ENCODE measurements around the gene RHBG.

DNA sequence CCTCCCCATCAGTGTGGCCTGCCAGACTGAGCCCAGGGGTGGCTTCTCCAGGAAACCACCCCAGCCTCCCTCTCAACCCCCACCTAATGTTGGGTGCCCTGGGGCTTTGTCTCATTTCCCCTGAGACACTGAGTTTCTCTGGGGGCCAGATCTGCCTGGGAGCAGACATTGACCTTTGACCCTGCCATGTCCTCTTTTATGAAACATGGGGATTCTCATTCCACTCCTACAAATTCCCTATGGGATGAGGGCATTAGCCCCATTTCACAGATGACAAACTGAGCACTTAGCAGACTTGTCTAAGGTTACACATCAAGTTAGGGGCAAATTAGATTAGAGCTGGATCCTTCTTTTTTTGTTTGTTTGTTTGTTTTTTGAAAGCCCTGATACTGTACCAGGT is 24.1 kb downstream of the RHBG start:
- no peak for TF ChIP-seq EZH2 (IDR thresholded peaks at IDR 0.05; ENCODE audit: low read depth)
- TF ChIP-seq, protein P1, sequence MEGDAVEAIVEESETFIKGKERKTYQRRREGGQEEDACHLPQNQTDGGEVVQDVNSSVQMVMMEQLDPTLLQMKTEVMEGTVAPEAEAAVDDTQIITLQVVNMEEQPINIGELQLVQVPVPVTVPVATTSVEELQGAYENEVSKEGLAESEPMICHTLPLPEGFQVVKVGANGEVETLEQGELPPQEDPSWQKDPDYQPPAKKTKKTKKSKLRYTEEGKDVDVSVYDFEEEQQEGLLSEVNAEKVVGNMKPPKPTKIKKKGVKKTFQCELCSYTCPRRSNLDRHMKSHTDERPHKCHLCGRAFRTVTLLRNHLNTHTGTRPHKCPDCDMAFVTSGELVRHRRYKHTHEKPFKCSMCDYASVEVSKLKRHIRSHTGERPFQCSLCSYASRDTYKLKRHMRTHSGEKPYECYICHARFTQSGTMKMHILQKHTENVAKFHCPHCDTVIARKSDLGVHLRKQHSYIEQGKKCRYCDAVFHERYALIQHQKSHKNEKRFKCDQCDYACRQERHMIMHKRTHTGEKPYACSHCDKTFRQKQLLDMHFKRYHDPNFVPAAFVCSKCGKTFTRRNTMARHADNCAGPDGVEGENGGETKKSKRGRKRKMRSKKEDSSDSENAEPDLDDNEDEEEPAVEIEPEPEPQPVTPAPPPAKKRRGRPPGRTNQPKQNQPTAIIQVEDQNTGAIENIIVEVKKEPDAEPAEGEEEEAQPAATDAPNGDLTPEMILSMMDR (conservative IDR thresholded peaks at IDR 0.05): no peak
